ENCODE measurements around the gene RDH5.

The RDH5 gene

GRCh38 chr12:55718624-55719275 is 1.4 kb upstream of the RDH5 start:
- H3K4me3 ChIP-seq (ENCODE audit: low read depth, low read length) = no peak overlapping the region
- no peak for TF ChIP-seq CTCF (IDR thresholded peaks at IDR 0.05; ENCODE audit: low read depth, low read length)

- TF ChIP-seq CTCF (IDR thresholded peaks at IDR 0.05; ENCODE audit: low read depth, low read length) = no peak
- no peak overlapping the region for H3K4me3 ChIP-seq (ENCODE audit: low read depth, low read length)
Observed at GRCh38 chr12:55719371-55719770, 822 bp upstream of the RDH5 start.

GRCh38 chr12:55720894-55721444 is 776 bp downstream of the RDH5 start:
- TF ChIP-seq CTCF (IDR thresholded peaks at IDR 0.05; ENCODE audit: low read depth, low read length) = peak; percentile 28

GRCh38 chr12:55721601-55722213 is 1.5 kb downstream of the RDH5 start:
- no peak overlapping the region for H3K4me3 ChIP-seq (ENCODE audit: low read depth, low read length)
- TF ChIP-seq CTCF (IDR thresholded peaks at IDR 0.05; ENCODE audit: low read depth, low read length) = no peak

More at GRCh38 chr12:55720894-55721444, 776 bp downstream of the RDH5 start:
- no peak overlapping the region for H3K4me3 ChIP-seq (ENCODE audit: low read depth, low read length)

GRCh38 chr12:55722948-55723347 is 2.8 kb downstream of the RDH5 start:
- TF ChIP-seq CTCF (IDR thresholded peaks at IDR 0.05; ENCODE audit: low read depth, low read length) = no peak
- H3K4me3 ChIP-seq (ENCODE audit: low read depth, low read length) = no peak overlapping the region

GRCh38 chr12:55723516-55724225 is 3.5 kb downstream of the RDH5 start:
- no peak overlapping the region for H3K4me3 ChIP-seq (ENCODE audit: low read depth, low read length)
- no peak for TF ChIP-seq CTCF (IDR thresholded peaks at IDR 0.05; ENCODE audit: low read depth, low read length)

Measured in WI38 (cell line).